Keratinocyte (primary cell): Measurements from ENCODE around the gene ADAMTS1. TPM values are rescaled to one million over a fixed set of nuclear protein-coding genes. Genes with fewer than 3 reads are reported as not detected.

Source experiments
- DNase-seq: peaks from one replicate; pipeline ENCODE4 v3.0.0-alpha.2; 2011; ENCODE audit warnings: low read depth, missing footprints, low spot score
- FAIRE-seq: peaks from 2 replicates; lab custom pipeline; 2011; peaks lifted over from hg19 to GRCh38; lab: Jason Lieb, UNC
- H2AFZ ChIP-seq: 2 replicates; pipeline ENCODE4 v1.6.0; 2012; ENCODE audit warnings: low read length, control low read depth, inconsistent platforms; ENCODE audit not compliant: control insufficient read depth
- H3K27ac ChIP-seq: 2 replicates; pipeline ENCODE4 v1.5.1; 2011; ENCODE audit warnings: low read length; ENCODE audit not compliant: control insufficient read depth, insufficient read depth
- H3K27me3 ChIP-seq: 3 replicates; pipeline ENCODE4 v1.6.0; 2011; ENCODE audit warnings: low read length; ENCODE audit not compliant: control insufficient read depth, insufficient read depth; ENCODE audit errors: extremely low read depth
- H3K36me3 ChIP-seq, 2 experiments: 2 replicates in 1 of 2; 3 replicates in 1 of 2; pipeline ENCODE4 v1.5.1; 2011; ENCODE audit warnings: low read length in 2 of 2, mild to moderate bottlenecking in 1 of 2; ENCODE audit not compliant: control insufficient read depth in 2 of 2, insufficient read depth in 2 of 2; ENCODE audit errors: extremely low read depth in 1 of 2
- H3K4me1 ChIP-seq: 3 replicates; pipeline ENCODE4 v1.5.1; 2011; ENCODE audit warnings: low read length; ENCODE audit not compliant: control insufficient read depth, insufficient read depth; ENCODE audit errors: extremely low read depth
- H3K4me2 ChIP-seq: 3 replicates; pipeline ENCODE4 v1.6.0; 2011; ENCODE audit warnings: low read depth, low read length; ENCODE audit not compliant: control insufficient read depth, insufficient read depth; ENCODE audit errors: extremely low read depth
- H3K4me3 ChIP-seq, 3 experiments: fragments of 200-600 bp in 1 of 3; sonication (generic) in 1 of 3; 2 replicates in 2 of 3; 3 replicates in 1 of 3; pipeline ENCODE4 v1.5.1; 2011 to 2016; ENCODE audit warnings: low read length in 3 of 3, mild to moderate bottlenecking in 3 of 3, control low read depth in 2 of 3, inconsistent platforms in 1 of 3, low read depth in 1 of 3, mixed read lengths in 1 of 3, mixed run types in 1 of 3, moderate library complexity in 1 of 3; ENCODE audit not compliant: control insufficient read depth in 2 of 3, insufficient read depth in 2 of 3; ENCODE audit errors: extremely low read depth in 1 of 3
- H3K79me2 ChIP-seq: 2 replicates; pipeline ENCODE4 v1.6.0; 2012; ENCODE audit warnings: low read length; ENCODE audit not compliant: control insufficient read depth, insufficient read depth
- H3K9ac ChIP-seq: 3 replicates; pipeline ENCODE4 v1.6.0; 2011; ENCODE audit warnings: low read length; ENCODE audit not compliant: control insufficient read depth, insufficient read depth; ENCODE audit errors: extremely low read depth
- H3K9me1 ChIP-seq: 3 replicates; pipeline ENCODE4 v1.6.0; 2011; ENCODE audit warnings: low read length; ENCODE audit not compliant: control insufficient read depth, insufficient read depth; ENCODE audit errors: extremely low read depth
- H3K9me3 ChIP-seq: 2 replicates; pipeline ENCODE4 v1.5.1; 2012; ENCODE audit warnings: low read depth, low read length; ENCODE audit not compliant: control insufficient read depth
- H4K20me1 ChIP-seq: 3 replicates; pipeline ENCODE4 v1.6.0; 2011; ENCODE audit warnings: low read length; ENCODE audit not compliant: control insufficient read depth, insufficient read depth; ENCODE audit errors: extremely low read depth
- CTCF ChIP-seq, 3 experiments: IDR thresholded peaks in 1 of 3; conservative IDR thresholded peaks in 1 of 3; optimal IDR thresholded peaks in 1 of 3; 2 replicates in 2 of 3; 3 replicates in 1 of 3; pipeline versions ENCODE3 to v1.5.1; 2011; ENCODE audit warnings: low read length in 3 of 3, mild to moderate bottlenecking in 3 of 3, moderate library complexity in 2 of 3, control low read depth in 1 of 3, inconsistent platforms in 1 of 3; ENCODE audit not compliant: insufficient read depth in 2 of 3; ENCODE audit errors: extremely low read depth in 1 of 3
- EZH2 ChIP-seq: IDR thresholded peaks from one replicate; pipeline ENCODE4 v1.6.1; 2012; ENCODE audit warnings: inconsistent platforms, mild to moderate bottlenecking, low read length, moderate library complexity
- dilution Hi-C: fragments of 300-500 bp; cut with MboI; formaldehyde crosslinking; loops from one replicate; pipeline ENCODE4 v1.7.0; 2020; ENCODE audit warnings: low sequenced_read_pairs; ENCODE audit not compliant: extremely low pct_ligation_motif_present
- polyA plus RNA-seq, 5 experiments: library from polyadenylated mRNA; depleted of rRNA in 3 of 5; stranded (reverse) in 3 of 5; stranded (forward) in 1 of 5; unstranded in 1 of 5; fragments of >200 nt; gene quantifications; 1 replicate in 1 of 5; 2 replicates in 3 of 5; 3 replicates in 1 of 5; pipeline versions ENCODE4 v1.2.1 to v1.2.3, GENCODE V29; 2011 to 2012; ENCODE audit warnings: missing spikeins in 2 of 5, low read depth in 1 of 5, low replicate concordance in 1 of 5

ADAMTS1 gene
- polyA plus RNA-seq, 1 donor (not counting 4 experiments of a cell fraction or from before 2014, with no cell fraction given), result 344 TPM

GRCh38 chr21:26810266-26810665 lies 34.9 kb downstream of the ADAMTS1 start:
- H3K27me3 ChIP-seq, result no peaks in the 10 kb centered on the region
- peak overlapping the region; percentile 9 for H3K27ac ChIP-seq
- H3K9me3 ChIP-seq, result no peaks in the 10 kb centered on the region
- TF ChIP-seq EZH2 (no peak), CTCF (optimal IDR thresholded peaks at IDR 0.05 in 1 of 3, IDR thresholded peaks at IDR 0.05 in 1 of 3, conservative IDR thresholded peaks at IDR 0.05 in 1 of 3; ENCODE audit: extremely low read depth in 1 of 3, insufficient read depth in 2 of 3, low read length in 3 of 3) (no peak)
- no peak for FAIRE-seq
- no peaks in the 10 kb centered on the region for H4K20me1 ChIP-seq
- no peak for DNase-seq
- no peak overlapping the region for H2AFZ ChIP-seq
- H3K4me1 ChIP-seq, result peaks cover 18% of the 10 kb centered on the region
- no peaks in the 10 kb centered on the region for H3K36me3 ChIP-seq
- H3K4me2 ChIP-seq, result no peak overlapping the region
- no peaks in the 10 kb centered on the region for H3K79me2 ChIP-seq
- no peak overlapping the region for H3K4me3 ChIP-seq
- no peak overlapping the region for H3K9ac ChIP-seq
- no peaks in the 10 kb centered on the region for H3K9me1 ChIP-seq
- dilution Hi-C loops, result no loop called here

- H3K4me1 ChIP-seq, result peaks cover 18% of the 10 kb centered on the region
- peak overlapping the region; percentile 9 for H3K27ac ChIP-seq
- peak; percentile 51 for FAIRE-seq
- H3K9ac ChIP-seq, result no peak overlapping the region
- DNase-seq, result peak; percentile 62
- TF ChIP-seq CTCF (optimal IDR thresholded peaks at IDR 0.05 in 1 of 3, IDR thresholded peaks at IDR 0.05 in 1 of 3, conservative IDR thresholded peaks at IDR 0.05 in 1 of 3; ENCODE audit: extremely low read depth in 1 of 3, insufficient read depth in 2 of 3, low read length in 3 of 3) (no peak), EZH2 (no peak)
- H3K79me2 ChIP-seq, result no peaks in the 10 kb centered on the region
- peak overlapping the region; percentile 29 for H3K4me2 ChIP-seq
- H2AFZ ChIP-seq, result no peak overlapping the region
- dilution Hi-C loops, result no loop called here
- H4K20me1 ChIP-seq, result no peaks in the 10 kb centered on the region
- no peaks in the 10 kb centered on the region for H3K9me1 ChIP-seq
- H3K9me3 ChIP-seq, result no peaks in the 10 kb centered on the region
- H3K27me3 ChIP-seq, result no peaks in the 10 kb centered on the region
- no peaks in the 10 kb centered on the region for H3K36me3 ChIP-seq
- H3K4me3 ChIP-seq, result no peak overlapping the region
Measured at GRCh38 chr21:26809745-26810144, 35.5 kb downstream of the ADAMTS1 start.
